HepG2 (cell line): ENCODE data around the gene GINS2.

Source experiments
- SUZ12 ChIP-seq: fragments of 150-350 bp; IDR thresholded peaks from 2 replicates; pipeline ENCODE4 v1.6.1; 2014; ENCODE audit warnings: low read depth, low read length
- ZNF34 ChIP-seq: sonication (generic); formaldehyde crosslinking; IDR thresholded peaks from 2 replicates; pipeline ENCODE4 v1.4.0; 2020; ENCODE audit warnings: mild to moderate bottlenecking, missing genetic modification reagents, borderline replicate concordance

GRCh38 chr16:85662482-85662812 is 26.3 kb downstream of the GINS2 start:
- TF ChIP-seq ZNF34, result no peak
- TF ChIP-seq SUZ12, result no peak
